OCI-LY3 (cell line): ENCODE data around the gene PLA2G6.
"Not testable (repeated sequence)": the region's sequence is repeated elsewhere in the genome, so short reads cannot be mapped to it uniquely, and the experiment has no call there.

Source experiments
- H2AFZ ChIP-seq: fragments of 200-600, 300-600 bp; shearing (Covaris generic); 2 replicates; pipeline ENCODE4 v1.6.0; 2014; ENCODE audit warnings: antibody characterized with exemption, low read depth, low read length
- H3K27ac ChIP-seq: fragments of 200-600, 300-600 bp; sonication (generic); 2 replicates; pipeline ENCODE4 v1.5.1; 2014; ENCODE audit warnings: mild to moderate bottlenecking, low read length, moderate library complexity, mixed read lengths
- H3K27me3 ChIP-seq: fragments of 200-600, 300-600 bp; sonication (generic); 2 replicates; pipeline ENCODE4 v1.6.1; 2014; ENCODE audit warnings: low read depth, low read length, mixed read lengths
- H3K36me3 ChIP-seq: fragments of 200-600, 300-600 bp; sonication (generic); replicated peaks from 2 replicates; pipeline ENCODE3; 2014; ENCODE audit warnings: low read depth, low read length, mixed read lengths
- H3K4me1 ChIP-seq: fragments of 300-600, 200-600 bp; sonication (generic); 2 replicates; pipeline ENCODE4 v1.6.1; 2014; ENCODE audit warnings: low read length, mixed read lengths
- H3K4me2 ChIP-seq: fragments of 200-600, 300-600 bp; sonication (generic); 2 replicates; pipeline ENCODE4 v1.6.1; 2014; ENCODE audit warnings: low read length, mixed read lengths
- H3K4me3 ChIP-seq: fragments of 300-600, 200-600 bp; sonication (generic); 2 replicates; pipeline ENCODE4 v1.5.1; 2014; ENCODE audit warnings: antibody characterized with exemption, mild to moderate bottlenecking, low read length, moderate library complexity
- H3K79me2 ChIP-seq: fragments of 300-600, 200-600 bp; shearing (Covaris generic); 2 replicates; pipeline ENCODE4 v1.6.1; 2014; ENCODE audit warnings: mild to moderate bottlenecking, low read length, mixed read lengths
- H3K9ac ChIP-seq: fragments of 300-600, 200-600 bp; shearing (Covaris generic); 2 replicates; pipeline ENCODE4 v1.6.0; 2014; ENCODE audit warnings: mild to moderate bottlenecking, low read length, moderate library complexity
- H3K9me3 ChIP-seq: fragments of 200-600, 300-600 bp; shearing (Covaris generic); 2 replicates; pipeline ENCODE4 v1.6.1; 2014; ENCODE audit warnings: low read length, mixed read lengths; ENCODE audit not compliant: insufficient read depth
- H4K20me1 ChIP-seq: fragments of 200-600, 300-600 bp; sonication (generic); 2 replicates; pipeline ENCODE4 v1.6.1; 2016; ENCODE audit warnings: low read length, mixed read lengths; ENCODE audit not compliant: insufficient read depth
- CTCF ChIP-seq: fragments of 200-600, 300-600 bp; sonication (generic); IDR thresholded peaks from 2 replicates; pipeline ENCODE4 v1.5.1; 2014; ENCODE audit warnings: antibody characterized with exemption, low read length, low read depth
- EZH2phosphoT487 ChIP-seq: fragments of 200-600 bp; shearing (Covaris generic); IDR thresholded peaks from 2 replicates; pipeline ENCODE4 v1.6.1; 2018; ENCODE audit warnings: antibody characterized with exemption, mixed run types, low read depth

The PLA2G6 gene

GRCh38 chr22:38120359-38121110, 61.1 kb downstream of the PLA2G6 start:
- Histone ChIP-seq H3K27ac (no peak overlapping the region), H3K4me1 (no peaks in the 10 kb centered on the region), H3K36me3 (no peaks in the 10 kb centered on the region), H2AFZ (no peak overlapping the region), H3K9ac (no peak overlapping the region), H3K27me3 (no peaks in the 10 kb centered on the region), H3K4me3 (no peak overlapping the region), H3K79me2 (no peaks in the 10 kb centered on the region), H3K4me2 (no peak overlapping the region), H4K20me1 (no peaks in the 10 kb centered on the region), H3K9me3 (no peaks in the 10 kb centered on the region)
- TF ChIP-seq CTCF: no peak
- no peak for TF ChIP-seq EZH2phosphoT487

DNA sequence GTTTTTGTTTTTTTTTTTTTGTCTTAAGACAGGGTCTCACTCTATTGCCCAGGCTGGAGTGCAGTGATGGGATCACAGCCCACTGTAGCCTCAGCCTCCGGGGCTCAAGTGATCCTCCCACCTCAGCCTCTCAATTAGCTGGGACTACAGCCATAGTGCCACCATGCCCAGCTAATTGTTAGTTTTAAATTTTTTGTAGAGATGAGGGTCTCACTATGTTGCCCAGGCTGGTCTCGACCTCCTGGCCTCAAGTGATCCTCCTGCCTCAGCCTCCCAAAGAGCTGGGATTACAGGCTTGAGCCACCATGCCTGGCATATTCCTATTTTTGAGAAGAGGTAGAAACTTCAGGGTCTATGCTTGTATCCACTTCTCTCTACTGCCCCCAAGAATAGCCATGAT, 62.9 kb downstream of the PLA2G6 start:
- not testable (repeated sequence) for H2AFZ ChIP-seq, H3K36me3 ChIP-seq, H4K20me1 ChIP-seq, H3K27ac ChIP-seq, H3K9me3 ChIP-seq, H3K4me1 ChIP-seq, H3K27me3 ChIP-seq, H3K79me2 ChIP-seq, H3K4me3 ChIP-seq, H3K9ac ChIP-seq, H3K4me2 ChIP-seq

- Histone ChIP-seq H3K9ac (no peak overlapping the region), H3K27ac (no peak overlapping the region), H2AFZ (no peak overlapping the region), H3K27me3 (no peaks in the 10 kb centered on the region), H3K79me2 (no peaks in the 10 kb centered on the region), H3K4me1 (no peaks in the 10 kb centered on the region), H4K20me1 (no peaks in the 10 kb centered on the region), H3K4me2 (no peak overlapping the region), H3K4me3 (no peak overlapping the region), H3K36me3 (no peaks in the 10 kb centered on the region), H3K9me3 (no peaks in the 10 kb centered on the region)
- no peak for TF ChIP-seq CTCF
- TF ChIP-seq EZH2phosphoT487: no peak
Measured at GRCh38 chr22:38118182-38118581, 63.4 kb downstream of the PLA2G6 start.

DNA sequence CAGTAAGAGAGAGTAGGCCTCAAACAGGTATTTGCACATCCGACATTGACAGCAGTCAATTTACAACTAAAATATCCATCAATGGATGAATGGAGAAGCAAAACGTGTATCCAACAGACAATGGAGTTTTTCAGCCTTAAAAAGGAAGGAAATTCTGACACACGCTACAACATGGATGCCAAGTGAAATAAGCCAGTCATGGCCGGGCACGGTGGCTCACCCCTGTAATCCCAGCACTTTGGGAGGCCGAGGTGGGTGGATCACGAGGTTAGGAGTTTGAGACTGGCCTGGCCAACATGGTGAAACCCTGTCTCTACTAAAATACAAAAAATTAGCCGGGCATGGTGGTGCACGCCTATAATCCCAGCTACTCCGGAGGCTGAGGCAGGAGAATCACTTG, 64.1 kb downstream of the PLA2G6 start:
- H2AFZ ChIP-seq, H3K27ac ChIP-seq, H4K20me1 ChIP-seq, H3K27me3 ChIP-seq, H3K9ac ChIP-seq, H3K4me3 ChIP-seq, H3K4me2 ChIP-seq, H3K36me3 ChIP-seq, H3K79me2 ChIP-seq, H3K9me3 ChIP-seq, H3K4me1 ChIP-seq: not testable (repeated sequence)

DNA sequence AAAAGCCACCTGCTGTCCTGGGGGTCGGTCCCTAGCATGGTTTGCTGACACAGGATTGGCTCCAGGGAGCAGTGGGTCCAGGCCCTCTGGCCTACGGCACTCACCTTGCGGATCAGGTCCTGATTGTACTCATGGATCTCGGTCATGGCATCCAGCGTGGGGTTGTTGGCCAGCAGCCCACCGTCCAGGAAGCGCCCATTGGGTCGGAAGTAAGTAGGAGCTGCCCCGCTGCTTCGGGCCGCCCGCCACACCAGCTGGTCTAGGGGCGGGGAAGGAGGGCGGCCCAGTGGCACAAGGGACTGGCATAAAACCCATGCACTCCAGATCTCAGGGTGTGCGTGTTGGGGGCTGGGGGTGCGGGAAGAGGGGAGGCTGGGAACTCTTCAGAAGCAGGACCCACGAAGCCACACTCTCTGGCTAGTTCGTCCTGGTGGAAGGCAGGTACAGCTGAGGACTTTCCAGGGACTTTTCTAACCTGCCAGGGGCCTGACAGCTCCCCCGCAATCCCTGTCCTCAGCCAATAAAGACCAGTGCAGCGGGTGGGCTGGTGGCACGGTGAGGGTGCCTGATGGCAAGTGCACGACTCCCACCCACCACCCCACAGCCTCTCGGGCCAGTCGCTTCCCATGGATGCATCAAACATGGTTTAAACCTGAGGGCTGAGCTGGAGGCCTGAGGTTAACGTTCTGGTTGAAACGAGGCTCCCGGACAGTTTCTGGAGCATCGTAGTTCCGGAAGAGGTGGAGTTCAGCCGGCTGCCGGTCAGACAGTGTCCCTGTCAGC, 66.0 kb downstream of the PLA2G6 start:
- no peaks in the 10 kb centered on the region for H3K4me1 ChIP-seq
- no peak overlapping the region for H3K4me2 ChIP-seq
- H3K27ac ChIP-seq: no peak overlapping the region
- no peak overlapping the region for H2AFZ ChIP-seq
- H3K27me3 ChIP-seq: no peaks in the 10 kb centered on the region
- no peak overlapping the region for H3K4me3 ChIP-seq
- H3K9ac ChIP-seq: no peak overlapping the region
- no peaks in the 10 kb centered on the region for H3K79me2 ChIP-seq
- no peaks in the 10 kb centered on the region for H3K36me3 ChIP-seq
- H3K9me3 ChIP-seq: no peaks in the 10 kb centered on the region
- TF ChIP-seq EZH2phosphoT487 (no peak), CTCF (no peak)
- H4K20me1 ChIP-seq: no peaks in the 10 kb centered on the region
